Lower leg skin (tissue), 4 donors: ENCODE measurements around the gene NOL4L. TPM values are rescaled to one million over a fixed set of nuclear protein-coding genes. Genes with fewer than 3 reads are reported as not detected.

Experiments
- DNase-seq, 2 donors: peaks; one replicate each; pipeline ENCODE4 v3.0.0-alpha.2; 2019; ENCODE audit warnings: low spot score in 2 of 2
- H3K4me3 ChIP-seq: fragments of 200-600 bp; sonication (generic); 2 replicates; pipeline ENCODE4 v1.5.1; 2017; ENCODE audit warnings: mild to moderate bottlenecking, low read depth; ENCODE audit not compliant: poor library complexity, severe bottlenecking
- POLR2A ChIP-seq, 2 donors: fragments of 450-650 bp; IDR thresholded peaks; one replicate each; pipeline ENCODE4 v1.6.1; 2016 to 2017; ENCODE audit warnings: antibody characterized with exemption in 2 of 2, mild to moderate bottlenecking in 1 of 2, moderate library complexity in 1 of 2
- WGBS, 2 donors: methylation state at CpG; one replicate each; pipeline ENCODE4 v1.1.5; 2018; 5-methylcytosine and 5-hydroxymethylcytosine counted together
- intact Hi-C: fragments of 100-400 bp; cut with DNase I; formaldehyde crosslinking; loops from one replicate; pipeline ENCODE4 v1.15.0; 2023; ENCODE audit warnings: low total_unique reads
- total RNA-seq, 4 donors: library from RNA; depleted of rRNA; stranded (reverse); fragments of >200 nt; gene quantifications; one replicate each; pipeline ENCODE4 v1.1.0, GENCODE V29; 2016
- TF ChIP-seq, protein P1 (sequence below), 3 donors: fragments of 450-650 bp; IDR thresholded peaks; one replicate each; pipeline ENCODE4 v1.5.1; 2016; ENCODE audit warnings: antibody characterized with exemption in 3 of 3, mild to moderate bottlenecking in 3 of 3, moderate library complexity in 2 of 3

Gene NOL4L
- total RNA-seq, 4 donors from 2014 or later: 4.6 to 10.4 (median 7.0) TPM

DNA sequence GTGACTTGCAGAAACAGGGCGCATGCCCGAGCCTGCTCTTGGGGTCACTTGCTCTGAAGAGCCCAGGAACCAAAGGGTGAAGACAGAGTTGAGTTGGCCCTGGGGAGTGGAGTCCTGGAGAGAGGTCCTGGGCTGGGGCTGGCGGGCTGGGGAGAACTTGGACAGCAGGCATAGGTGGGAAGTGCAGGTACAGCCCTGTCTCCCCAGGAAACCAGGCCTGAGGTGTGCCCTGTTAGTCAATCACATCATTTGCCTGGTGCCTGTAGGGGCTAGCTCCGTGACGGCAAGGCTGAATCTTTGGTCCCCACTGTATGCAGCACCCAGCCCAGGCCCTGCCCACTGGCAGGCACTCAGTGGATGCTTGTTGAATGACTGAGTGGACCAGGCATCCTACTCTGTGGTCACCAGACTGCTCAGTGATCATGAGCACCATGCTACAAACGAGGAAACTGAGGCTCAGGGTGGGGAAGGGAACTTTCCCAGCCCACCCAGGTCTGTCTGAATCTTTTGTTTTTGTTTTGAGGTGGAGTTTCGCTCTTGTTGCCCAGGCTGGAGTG, 15.6 kb upstream of the NOL4L start:
- no peak overlapping the region for H3K4me3 ChIP-seq
- no peak for TF ChIP-seq POLR2A (IDR thresholded peaks at IDR 0.05)
- TF ChIP-seq, protein P1, sequence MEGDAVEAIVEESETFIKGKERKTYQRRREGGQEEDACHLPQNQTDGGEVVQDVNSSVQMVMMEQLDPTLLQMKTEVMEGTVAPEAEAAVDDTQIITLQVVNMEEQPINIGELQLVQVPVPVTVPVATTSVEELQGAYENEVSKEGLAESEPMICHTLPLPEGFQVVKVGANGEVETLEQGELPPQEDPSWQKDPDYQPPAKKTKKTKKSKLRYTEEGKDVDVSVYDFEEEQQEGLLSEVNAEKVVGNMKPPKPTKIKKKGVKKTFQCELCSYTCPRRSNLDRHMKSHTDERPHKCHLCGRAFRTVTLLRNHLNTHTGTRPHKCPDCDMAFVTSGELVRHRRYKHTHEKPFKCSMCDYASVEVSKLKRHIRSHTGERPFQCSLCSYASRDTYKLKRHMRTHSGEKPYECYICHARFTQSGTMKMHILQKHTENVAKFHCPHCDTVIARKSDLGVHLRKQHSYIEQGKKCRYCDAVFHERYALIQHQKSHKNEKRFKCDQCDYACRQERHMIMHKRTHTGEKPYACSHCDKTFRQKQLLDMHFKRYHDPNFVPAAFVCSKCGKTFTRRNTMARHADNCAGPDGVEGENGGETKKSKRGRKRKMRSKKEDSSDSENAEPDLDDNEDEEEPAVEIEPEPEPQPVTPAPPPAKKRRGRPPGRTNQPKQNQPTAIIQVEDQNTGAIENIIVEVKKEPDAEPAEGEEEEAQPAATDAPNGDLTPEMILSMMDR (IDR thresholded peaks at IDR 0.05): no peak
- 70 to 77% methylated on average over 6 to 7 of the region's 7 CpGs for whole genome bisulfite sequencing, 2 donors
- no peak for DNase-seq
- intact Hi-C loops: no loop called here

DNA sequence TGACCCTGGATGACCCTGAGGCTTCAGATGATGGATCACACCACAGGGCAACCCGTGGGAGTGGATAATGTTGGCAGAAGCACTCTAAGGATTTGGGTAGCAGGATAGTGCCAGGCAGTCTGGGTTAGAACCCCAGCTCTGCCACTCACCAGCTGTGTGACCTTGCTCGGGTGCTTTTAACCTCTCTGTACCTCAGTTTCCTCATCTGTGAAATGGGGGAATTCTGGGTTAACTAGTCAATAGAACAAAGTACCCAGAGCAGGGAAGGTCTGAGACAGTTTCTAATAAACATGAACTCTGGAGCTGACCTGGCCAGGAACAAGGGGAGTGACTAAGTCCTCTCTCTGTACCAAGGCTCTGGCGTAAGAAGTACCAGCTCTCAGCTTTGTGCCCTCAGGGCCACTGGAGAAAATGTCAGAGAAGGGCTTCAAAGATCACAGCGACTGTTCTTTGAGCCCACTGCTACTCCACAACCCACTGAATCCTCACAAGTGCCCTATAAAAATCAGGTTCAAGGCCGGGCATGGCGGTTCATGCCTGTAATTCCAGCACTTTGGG, 14.7 kb upstream of the NOL4L start:
- no peak for DNase-seq
- intact Hi-C loops: no loop called here
- TF ChIP-seq, protein P1 (IDR thresholded peaks at IDR 0.05): no peak
- no peak for TF ChIP-seq POLR2A (IDR thresholded peaks at IDR 0.05)
- H3K4me3 ChIP-seq: no peak overlapping the region
- 81 to 84% methylated on average over 6 of the region's 6 CpGs for WGBS, 2 donors

DNA sequence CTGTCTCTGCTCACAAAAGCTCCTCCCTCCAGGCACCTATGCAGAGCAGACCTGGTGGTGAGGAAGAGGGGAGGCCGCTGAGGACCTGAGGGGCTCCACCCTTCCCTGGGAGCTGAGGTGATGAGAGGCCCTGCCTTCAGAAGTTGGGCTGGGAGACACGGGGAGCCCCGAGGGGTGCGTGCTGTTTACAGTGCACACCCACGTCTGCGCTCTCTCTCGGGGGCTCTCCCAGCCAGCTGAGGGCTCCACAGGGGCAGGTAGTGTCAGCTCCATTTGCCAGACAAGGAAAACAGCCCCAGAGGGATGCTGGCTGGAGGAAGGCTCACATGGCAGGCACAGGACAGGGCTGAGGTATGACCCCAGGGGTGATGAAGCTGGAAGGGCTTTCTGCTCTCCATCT, 13.5 kb upstream of the NOL4L start:
- intact Hi-C loops: no loop called here
- 26 to 39% methylated on average over 7 of the region's 7 CpGs for WGBS, 2 donors
- DNase-seq: no peak
- TF ChIP-seq POLR2A (IDR thresholded peaks at IDR 0.05): no peak
- TF ChIP-seq, protein P1 (IDR thresholded peaks at IDR 0.05): no peak
- no peak overlapping the region for H3K4me3 ChIP-seq

DNA sequence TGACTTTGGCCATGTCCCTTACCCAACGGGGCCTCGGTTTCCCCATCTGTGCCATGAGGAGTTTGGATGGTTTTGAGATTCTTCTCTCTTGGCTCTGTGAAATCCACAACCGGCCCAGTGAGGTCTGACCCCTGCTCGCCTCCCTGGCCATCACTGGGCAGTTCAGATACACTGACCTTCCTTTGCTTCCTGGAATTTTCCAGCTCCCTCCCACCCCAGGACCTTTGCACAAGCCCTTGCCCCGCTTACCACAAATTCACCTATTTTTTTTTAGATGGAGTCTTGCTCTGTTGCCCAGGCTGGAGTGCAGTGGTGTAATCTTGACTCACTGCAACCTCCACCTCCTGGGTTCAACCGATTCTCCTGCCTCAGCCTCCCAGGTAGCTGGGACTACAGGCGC, 12.6 kb upstream of the NOL4L start:
- 74 to 85% methylated on average over 7 of the region's 7 CpGs for WGBS, 2 donors
- intact Hi-C loops: no loop called here
- no peak for DNase-seq
- no peak for TF ChIP-seq POLR2A (IDR thresholded peaks at IDR 0.05)
- TF ChIP-seq, protein P1 (IDR thresholded peaks at IDR 0.05): no peak
- H3K4me3 ChIP-seq: no peak overlapping the region

DNA sequence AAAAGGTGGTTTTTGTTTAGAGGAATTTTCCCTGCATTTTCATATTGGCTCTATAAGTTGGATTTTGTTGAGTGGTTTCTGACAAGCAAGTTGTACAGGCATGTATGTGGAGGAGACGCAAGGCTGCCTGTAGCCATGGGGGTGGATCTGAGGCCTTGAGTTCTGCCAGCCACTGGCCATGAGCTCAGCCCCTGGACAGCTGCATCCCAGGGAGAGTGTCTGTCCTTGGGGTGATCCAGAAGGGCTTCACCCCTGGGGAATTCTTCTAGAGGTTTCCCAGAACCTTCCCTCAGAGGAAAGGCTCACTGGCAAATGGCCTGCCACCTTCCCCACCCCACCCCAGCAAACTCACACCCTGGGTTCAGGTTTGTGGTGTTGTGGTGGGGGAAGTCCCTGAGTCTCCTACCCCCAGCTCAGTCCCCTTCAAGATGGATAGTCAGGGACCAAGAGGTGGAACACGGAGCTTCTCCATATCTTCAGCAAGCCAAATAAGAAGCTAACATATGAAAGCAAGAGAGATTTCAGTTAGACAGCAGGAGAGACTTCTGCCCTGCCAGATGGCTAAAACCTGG, 11.6 kb upstream of the NOL4L start:
- WGBS, 2 donors: 77 to 82% methylated on average over 2 of the region's 2 CpGs
- TF ChIP-seq, protein P1 (IDR thresholded peaks at IDR 0.05): no peak
- TF ChIP-seq POLR2A (IDR thresholded peaks at IDR 0.05): no peak
- H3K4me3 ChIP-seq: no peak overlapping the region
- DNase-seq: no peak
- intact Hi-C loops: no loop called here
